AG10803 (cell line): ENCODE data around the gene SPRYD4.

ENCODE experiments used
- DNase-seq: peaks from one replicate; pipeline ENCODE4 v3.0.0; 2010; ENCODE audit warnings: low read depth
- H3K4me3 ChIP-seq: 2 replicates; pipeline ENCODE4 v1.5.1; 2011; ENCODE audit warnings: mild to moderate bottlenecking, low read length, control low read depth
- TF ChIP-seq, protein P1 (sequence below): conservative IDR thresholded peaks from 2 replicates; pipeline ENCODE4 v1.5.1; 2011; ENCODE audit warnings: mild to moderate bottlenecking, low read length, control low read depth, inconsistent platforms

SPRYD4 gene

DNA sequence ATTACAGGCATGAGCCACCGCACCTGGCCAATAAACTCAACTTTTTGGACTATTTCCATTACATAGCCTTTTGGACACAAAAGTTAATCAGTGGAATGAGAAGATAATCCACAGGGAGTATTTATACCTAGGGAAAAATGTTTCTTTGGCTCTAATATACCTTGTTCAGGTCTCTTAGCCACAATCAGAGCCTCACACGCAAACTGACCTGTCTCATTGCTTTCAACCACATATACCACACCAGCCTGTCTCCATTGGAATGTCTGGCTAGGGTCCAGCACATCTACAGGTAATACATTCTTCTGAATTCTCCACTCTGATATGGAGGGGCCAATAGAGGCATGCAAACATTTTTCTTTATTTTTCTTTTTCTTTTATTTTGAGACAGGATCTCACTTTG, 49.5 kb downstream of the SPRYD4 start:
- DNase-seq = no peak
- no peak overlapping the region for H3K4me3 ChIP-seq
- TF ChIP-seq, protein P1, sequence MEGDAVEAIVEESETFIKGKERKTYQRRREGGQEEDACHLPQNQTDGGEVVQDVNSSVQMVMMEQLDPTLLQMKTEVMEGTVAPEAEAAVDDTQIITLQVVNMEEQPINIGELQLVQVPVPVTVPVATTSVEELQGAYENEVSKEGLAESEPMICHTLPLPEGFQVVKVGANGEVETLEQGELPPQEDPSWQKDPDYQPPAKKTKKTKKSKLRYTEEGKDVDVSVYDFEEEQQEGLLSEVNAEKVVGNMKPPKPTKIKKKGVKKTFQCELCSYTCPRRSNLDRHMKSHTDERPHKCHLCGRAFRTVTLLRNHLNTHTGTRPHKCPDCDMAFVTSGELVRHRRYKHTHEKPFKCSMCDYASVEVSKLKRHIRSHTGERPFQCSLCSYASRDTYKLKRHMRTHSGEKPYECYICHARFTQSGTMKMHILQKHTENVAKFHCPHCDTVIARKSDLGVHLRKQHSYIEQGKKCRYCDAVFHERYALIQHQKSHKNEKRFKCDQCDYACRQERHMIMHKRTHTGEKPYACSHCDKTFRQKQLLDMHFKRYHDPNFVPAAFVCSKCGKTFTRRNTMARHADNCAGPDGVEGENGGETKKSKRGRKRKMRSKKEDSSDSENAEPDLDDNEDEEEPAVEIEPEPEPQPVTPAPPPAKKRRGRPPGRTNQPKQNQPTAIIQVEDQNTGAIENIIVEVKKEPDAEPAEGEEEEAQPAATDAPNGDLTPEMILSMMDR = no peak

DNA sequence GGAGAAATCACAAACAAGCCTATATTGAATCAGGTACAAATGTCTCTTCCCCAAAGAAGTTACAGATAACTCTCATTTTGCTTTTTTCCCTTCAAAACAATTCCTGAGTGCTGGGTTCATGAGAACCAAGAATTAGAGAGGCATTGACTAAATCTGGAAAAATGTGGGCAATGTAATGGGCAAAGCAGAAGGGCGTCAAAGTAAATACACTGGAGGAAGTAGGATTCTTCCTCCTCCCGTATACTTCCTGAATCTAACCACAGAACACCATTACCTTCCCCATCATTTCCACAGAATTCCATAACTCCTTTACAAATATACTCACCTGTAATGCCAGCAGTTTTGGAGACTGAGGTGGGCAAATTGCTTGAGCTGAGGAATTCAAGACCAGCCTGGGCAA, 50.2 kb downstream of the SPRYD4 start:
- TF ChIP-seq, protein P1 = no peak
- no peak overlapping the region for H3K4me3 ChIP-seq
- peak; percentile 70 for DNase-seq

DNA sequence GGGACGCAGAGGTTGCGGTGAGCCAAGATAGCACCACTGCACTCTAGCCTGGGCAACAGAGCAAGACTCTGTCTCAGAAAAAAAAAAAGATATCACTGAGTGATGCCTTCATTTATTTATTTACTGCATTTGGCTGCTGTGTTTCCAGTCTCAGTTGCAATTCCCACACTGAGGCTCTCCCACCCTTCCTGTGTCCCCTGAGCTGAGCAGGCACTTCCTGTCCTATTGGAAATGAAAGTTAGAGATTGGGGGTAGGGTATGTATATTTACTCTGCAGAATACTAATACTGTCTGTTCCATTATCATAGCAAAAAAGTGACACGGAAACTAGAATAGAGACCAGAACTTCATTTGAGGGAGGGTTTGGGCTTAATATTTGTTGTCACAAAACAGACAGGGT, 51.7 kb downstream of the SPRYD4 start:
- no peak overlapping the region for H3K4me3 ChIP-seq
- no peak for DNase-seq
- TF ChIP-seq, protein P1 = no peak

DNA sequence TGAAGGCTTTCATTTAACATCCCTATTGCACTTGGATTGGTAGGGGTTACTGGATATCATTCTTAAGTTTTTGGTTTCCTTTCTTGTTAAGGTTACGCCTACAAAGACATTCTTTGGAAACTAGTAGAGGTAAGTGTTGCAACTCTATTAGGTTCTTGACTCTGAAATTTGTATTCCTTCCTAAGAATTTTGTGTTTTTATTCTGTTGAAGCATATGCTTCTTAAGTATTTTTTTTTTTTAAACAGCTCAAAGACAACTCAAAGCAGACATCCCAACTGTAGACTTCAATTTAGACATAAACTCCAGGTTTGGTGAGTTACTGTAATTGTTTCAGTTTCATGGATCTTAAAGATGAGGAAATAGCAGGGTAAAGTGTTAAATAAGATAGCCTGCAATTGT, 52.1 kb downstream of the SPRYD4 start:
- peak; percentile 43 for DNase-seq
- TF ChIP-seq, protein P1 = no peak
- H3K4me3 ChIP-seq = no peak overlapping the region

DNA sequence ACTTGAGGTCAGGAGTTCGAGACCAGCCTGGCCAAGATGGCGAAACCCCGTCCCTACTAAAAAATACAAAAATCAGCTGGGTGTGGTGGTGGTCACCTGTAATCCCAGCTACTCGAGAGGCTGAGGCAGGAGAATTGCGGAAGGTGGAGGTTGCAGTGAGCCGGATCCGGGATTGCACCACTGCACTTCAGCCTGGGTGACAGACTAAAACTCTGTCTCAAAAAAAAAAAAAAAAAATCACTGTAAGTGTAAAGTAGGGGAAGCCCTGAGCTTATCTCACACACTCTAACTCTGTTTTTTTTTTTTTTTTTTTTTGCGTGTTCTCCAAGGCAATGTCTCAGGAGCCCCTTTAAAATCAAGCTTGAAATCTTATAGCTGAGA, 52.8 kb downstream of the SPRYD4 start:
- TF ChIP-seq, protein P1 = no peak
- DNase-seq = no peak
- H3K4me3 ChIP-seq = peak overlapping the region; percentile 83

DNA sequence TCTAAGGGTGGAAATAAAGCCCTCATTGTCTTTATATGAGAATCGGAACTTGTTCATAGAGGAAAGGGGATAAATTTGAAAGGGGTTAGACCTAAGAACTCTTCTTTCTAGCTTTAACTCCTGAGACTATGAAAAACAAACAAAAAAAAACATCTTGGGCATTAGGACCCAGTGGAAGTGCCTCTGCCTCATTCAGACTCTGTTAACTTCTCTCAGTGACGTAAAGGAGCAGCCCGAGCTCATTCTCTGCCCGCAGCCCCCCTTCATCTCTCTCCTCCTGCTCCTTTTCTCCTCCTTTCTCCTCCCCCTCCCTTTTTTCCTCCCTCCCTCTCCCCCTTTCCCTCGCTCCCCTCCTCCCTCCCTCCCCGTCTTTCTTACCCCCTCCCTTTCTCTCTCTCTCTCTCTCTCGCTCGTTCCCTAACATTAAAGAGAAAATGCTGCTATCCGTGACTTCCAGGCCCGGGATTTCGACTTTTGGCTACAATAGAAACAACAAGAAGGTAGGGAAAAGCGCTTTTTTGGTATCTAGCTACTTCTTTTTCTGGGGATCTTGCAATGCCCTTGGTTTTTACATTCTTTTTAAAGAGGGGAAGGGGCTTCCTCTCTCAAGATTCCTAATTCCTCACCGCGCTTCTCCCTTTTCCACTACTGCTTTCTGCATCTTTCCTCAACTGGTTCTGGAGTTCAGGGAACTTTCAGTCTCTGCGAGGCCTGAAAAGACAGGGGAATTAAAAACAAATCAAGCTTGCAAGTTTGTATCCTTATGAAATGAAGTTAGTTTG, 53.4 kb downstream of the SPRYD4 start, which contains the start of gene RBMS2:
Gene RBMS2 (plus strand): TSS at position 231 of the 782 bp plus-strand sequence. CDS start 204 bp downstream, at position 435.
- TF ChIP-seq, protein P1 = no peak
- H3K4me3 ChIP-seq = peak within 1 kb of the TSS; percentile 83
- DNase-seq = peak; percentile 91
